GM12878 (cell line): ENCODE data around the gene SNAI1. TPM values are rescaled to one million over a fixed set of nuclear protein-coding genes. Genes with fewer than 3 reads are reported as not detected.

Experiments used
- ATAC-seq: fragments of 200-7000 bp; cut with Tn5 transposase; 3 replicates; pipeline ENCODE4 v1.9.1; 2020; ENCODE audit warnings: mild to moderate bottlenecking, moderate library complexity
- BruUV-seq: library from RNA; stranded (reverse); fragments of 400-500 nt; replicated peaks from 2 replicates; lab custom pipeline; 2021; lab: Mats Ljungman, UMichigan
- CTCF ChIA-PET: fragments of 300-600 bp; sonication (Branson Sonifier 250); formaldehyde crosslinking; extraction: SDS; loops from one replicate; lab custom pipeline; 2021; ENCODE audit warnings: inconsistent platforms; lab: Yijun Ruan, JAX
- POLR2A ChIA-PET: fragments of 350-600 bp; formaldehyde crosslinking; extraction: SDS; loops from one replicate; lab custom pipeline; 2021; ENCODE audit warnings: inconsistent platforms; lab: Charles Lee
- RAD21 ChIA-PET: fragments of 300-600 bp; sonication (Branson Sonifier 250); formaldehyde crosslinking; loops from one replicate; lab custom pipeline; 2023; ENCODE audit warnings: antibody characterized with exemption; ENCODE audit not compliant: unreplicated experiment; lab: Charles Lee
- SMC1A ChIA-PET: fragments of 300-600 bp; sonication (Branson Sonifier 250); formaldehyde crosslinking; loops from one replicate; lab custom pipeline; 2023; ENCODE audit not compliant: unreplicated experiment, uncharacterized antibody; lab: Charles Lee
- DNase-seq: peaks from one replicate; pipeline ENCODE4 v3.0.0-alpha.2; 2011; ENCODE audit warnings: low read depth, low spot score
- FAIRE-seq: peaks from 3 replicates; lab custom pipeline; 2011; peaks lifted over from hg19 to GRCh38; lab: Jason Lieb, UNC
- H2AFZ ChIP-seq: 2 replicates; pipeline ENCODE4 v1.6.0; 2011; ENCODE audit warnings: low read depth, low read length, control low read depth; ENCODE audit not compliant: control insufficient read depth
- H3K27ac ChIP-seq: 2 replicates; pipeline ENCODE4 v1.5.1; 2011; ENCODE audit warnings: control low read depth; ENCODE audit not compliant: control insufficient read depth, insufficient read depth
- H3K27me3 ChIP-seq, 2 experiments: replicated peaks in 1 of 2; 2 replicates each; pipeline versions ENCODE4 v1.6.0 to v1.6.1; 2011; ENCODE audit warnings: low read length in 1 of 2; ENCODE audit not compliant: control insufficient read depth in 2 of 2, insufficient read depth in 2 of 2
- H3K36me3 ChIP-seq, 2 experiments: 2 replicates each; pipeline ENCODE4 v1.5.1; 2011; ENCODE audit warnings: low read length in 1 of 2; ENCODE audit not compliant: control insufficient read depth in 2 of 2, insufficient read depth in 2 of 2
- H3K4me1 ChIP-seq: 2 replicates; pipeline ENCODE4 v1.6.1; 2011; ENCODE audit warnings: mild to moderate bottlenecking, low read length, moderate library complexity, mixed read lengths; ENCODE audit not compliant: control insufficient read depth, insufficient read depth
- H3K4me2 ChIP-seq: 2 replicates; pipeline ENCODE4 v1.6.0; 2011; ENCODE audit warnings: control low read depth; ENCODE audit not compliant: control insufficient read depth, insufficient read depth
- H3K4me3 ChIP-seq: fragments of 200-600 bp; sonication (generic); 2 replicates; pipeline ENCODE4 v1.5.1; 2016
- H3K79me2 ChIP-seq: 2 replicates; pipeline ENCODE4 v1.6.0; 2011; ENCODE audit warnings: low read length; ENCODE audit not compliant: control insufficient read depth, insufficient read depth
- H3K9ac ChIP-seq: 2 replicates; pipeline ENCODE4 v1.8.0; 2011; ENCODE audit warnings: low read length, control low read depth, mixed read lengths; ENCODE audit not compliant: control insufficient read depth, insufficient read depth
- H3K9me3 ChIP-seq: replicated peaks from 3 replicates; pipeline ENCODE4 v1.5.1; 2011; ENCODE audit warnings: mild to moderate bottlenecking, low read length; ENCODE audit not compliant: control insufficient read depth, insufficient read depth
- H4K20me1 ChIP-seq: 2 replicates; pipeline ENCODE4 v1.6.0; 2011; ENCODE audit not compliant: control insufficient read depth, insufficient read depth
- ELK1 ChIP-seq: IDR thresholded peaks from 2 replicates; pipeline ENCODE4 v1.6.1; 2012; ENCODE audit warnings: low read depth, low read length, improper control_type of control experiment
- KDM1A ChIP-seq: fragments of 200-600 bp; sonication (generic); IDR thresholded peaks from 2 replicates; pipeline ENCODE4 v1.6.1; 2016; ENCODE audit warnings: borderline replicate concordance
- WGBS: methylation state at CpG from one replicate; pipeline ENCODE4 v1.1.6; 2016; ENCODE audit warnings: low lambda C conversion rate; ENCODE audit not compliant: insufficient replicate concordance, insufficient coverage; ENCODE audit errors: missing lambda C conversion rate; 5-methylcytosine and 5-hydroxymethylcytosine counted together
- in situ Hi-C: fragments of 300-500 bp; cut with MboI; formaldehyde crosslinking; loops from 9 replicates; pipeline ENCODE4 v1.14.3; 2018; ENCODE audit warnings: mixed read lengths
- intact Hi-C: fragments of 100-400 bp; cut with micrococcal nuclease; formaldehyde crosslinking; loops from one replicate; pipeline ENCODE4 v1.14.2; 2022; ENCODE audit not compliant: unreplicated experiment
- polyA plus RNA-seq, 11 experiments: library from polyadenylated mRNA; depleted of rRNA in 4 of 11; unstranded in 6 of 11; stranded (reverse) in 5 of 11; fragments of >200 nt; fragmentation: Nextera tagmentation in 4 of 11; fragmentation: Illumina TruSeq in 1 of 11; extraction: Ambion mirVana in 4 of 11; extraction: Trizol in 1 of 11; gene quantifications; 1 replicate in 1 of 11; 2 replicates in 10 of 11; pipeline versions ENCODE4 v1.2.1 to v1.2.3, GENCODE V29; 2011 to 2016; ENCODE audit warnings: inconsistent platforms in 2 of 11, missing spikeins in 2 of 11, low read depth in 1 of 11
- total RNA-seq, 4 experiments: library from RNA; depleted of rRNA in 3 of 4; stranded (reverse); fragments of >200 nt in 3 of 4; fragmentation: Illumina TruSeq in 1 of 4; extraction: Trizol in 1 of 4; gene quantifications; 2 replicates each; pipeline versions ENCODE4 v1.2.1 to v1.2.3, GENCODE V29; 2013 to 2021

Gene SNAI1
- total and polyA plus RNA-seq, 10 of the 15 experiments (the other 5 are each of a cell fraction or from before 2014, with no cell fraction given) = 0.11 to 0.79 (median 0.24) TPM; not detected in 2

- no peak for TF ChIP-seq KDM1A
- TF ChIP-seq ELK1 = no peak
- TF ChIP-seq, all 136 proteins: peak for 0
- Histone ChIP-seq H3K4me2 (no peak overlapping the region), H3K4me3 (no peak overlapping the region), H3K9ac (no peak overlapping the region), H2AFZ (no peak overlapping the region), H3K36me3 (no peaks in the 10 kb centered on the region), H4K20me1 (no peaks in the 10 kb centered on the region), H3K27ac (no peak overlapping the region), H3K4me1 (no peaks in the 10 kb centered on the region; the same call in 1 of the 2 replicates), H3K27me3 (no peaks in the 10 kb centered on the region), H3K79me2 (no peaks in the 10 kb centered on the region), H3K9me3 (no peaks in the 10 kb centered on the region)
- no peak for ATAC-seq
- ChIA-PET CTCF (interaction anchor here (0.9 to 2.6 kb wide), 3 partner anchors 23 to 133 kb away, joined by 3 to 18 read pairs (median 3); no protein-coding TSS in a partner anchor), POLR2A (interaction anchor here (0.6 kb wide), 1 partner anchor 8 kb away, joined by 4 read pairs; no protein-coding TSS in a partner anchor), SMC1A (interaction anchor here (0.7 to 1.4 kb wide), 3 partner anchors 52 to 84 kb away, joined by 3 to 5 read pairs (median 3); no protein-coding TSS in a partner anchor), RAD21 (interaction anchor here (0.8 to 1.7 kb wide), 3 partner anchors 83 to 85 kb away, joined by 4 to 9 read pairs (median 4); no protein-coding TSS in a partner anchor)
- 52% methylated on average over 15 of the region's 15 CpGs for WGBS
- FAIRE-seq = no peak
- intact Hi-C loops = no loop called here
- no peak for DNase-seq
- BruUV-seq = no TSS peak
- in situ Hi-C loops = no loop called here
These were observed 4.5 kb downstream of the SNAI1 start for GRCh38 chr20:49987015-49987867.
